Testis (tissue), 3 donors: ENCODE results near the gene UBE2U. TPM values are rescaled to one million over a fixed set of nuclear protein-coding genes. Genes with fewer than 3 reads are reported as not detected.

Experiments
- DNase-seq: peaks from one replicate; pipeline ENCODE4 v3.0.0-alpha.2; 2019
- H3K27ac ChIP-seq, 2 donors: fragments of 200-600 bp; sonication (generic); one replicate each; pipeline ENCODE4 v1.5.1; 2019
- H3K27me3 ChIP-seq: fragments of 200-600 bp; sonication (generic); one replicate; pipeline ENCODE4 v1.5.1; 2019
- H3K36me3 ChIP-seq: fragments of 200-600 bp; sonication (generic); one replicate; pipeline ENCODE4 v1.5.1; 2017; ENCODE audit warnings: low read depth; ENCODE audit errors: missing control alignments
- H3K4me1 ChIP-seq: fragments of 200-600 bp; sonication (generic); one replicate; pipeline ENCODE4 v1.5.1; 2019
- H3K4me3 ChIP-seq, 2 donors: fragments of 200-600 bp; sonication (generic); one replicate each; pipeline ENCODE4 v1.5.1; 2017 to 2019
- H3K9me3 ChIP-seq: fragments of 200-600 bp; sonication (generic); one replicate; pipeline ENCODE4 v1.5.1; 2017
- POLR2A ChIP-seq: fragments of 450-650 bp; IDR thresholded peaks from one replicate; pipeline ENCODE4 v1.6.1; 2017; ENCODE audit warnings: antibody characterized with exemption, mild to moderate bottlenecking, moderate library complexity
- WGBS, 2 donors: methylation state at CpG; one replicate each; pipeline ENCODE4 v1.1.5; 2018; 5-methylcytosine and 5-hydroxymethylcytosine counted together
- intact Hi-C: fragments of 100-400 bp; cut with DNase I; formaldehyde crosslinking; loops from one replicate; pipeline ENCODE4 v1.15.1; 2023; ENCODE audit warnings: low total_unique reads
- polyA plus RNA-seq: library from polyadenylated mRNA; stranded (reverse); fragments of 350-450 nt; fragmentation: Illumina TruSeq; extraction: RNeasy Lipid Tissue Mini Kit (QIAGEN cat#74804); gene quantifications from one replicate; pipeline ENCODE4 v1.2.3, GENCODE V29; 2014; ENCODE audit warnings: low read depth, low replicate concordance; ENCODE audit not compliant: insufficient read depth
- total RNA-seq, 2 donors: library from RNA; depleted of rRNA; stranded (reverse); fragments of >200 nt; gene quantifications; one replicate each; pipeline ENCODE4 v1.2.3, GENCODE V29; 2016
- TF ChIP-seq, protein P1 (sequence below), 3 experiments: fragments of 450-650 bp in 2 of 3; fragments of 200-600 bp in 1 of 3; sonication (generic) in 1 of 3; IDR thresholded peaks; one replicate each; pipeline ENCODE4 v1.5.1; 2016 to 2019; ENCODE audit warnings: antibody characterized with exemption in 3 of 3, mild to moderate bottlenecking in 2 of 3, moderate library complexity in 1 of 3

Gene UBE2U
- total and polyA plus RNA-seq, 3 donors from 2014 or later, result 16.9 to 72.2 (median 31.6) TPM

DNA sequence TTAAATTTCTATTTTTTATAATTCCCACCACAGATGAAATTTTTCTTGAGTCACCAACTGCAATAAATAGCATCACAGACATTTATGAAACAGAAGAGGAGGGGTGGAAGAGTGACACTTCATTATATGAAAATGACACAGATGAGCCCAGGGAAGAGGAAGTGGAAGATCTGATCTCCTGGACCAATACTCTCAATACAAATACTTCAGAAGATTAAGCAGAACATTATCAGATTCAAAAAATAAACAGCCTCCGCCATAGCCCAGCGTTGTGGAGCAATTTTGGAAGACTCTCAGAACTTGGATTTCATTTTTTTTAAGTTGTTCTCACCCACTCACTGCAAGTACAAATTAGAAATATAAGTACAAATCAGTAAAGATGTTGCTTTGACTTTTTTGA is 63.6 kb downstream of the UBE2U start:
- no peak for DNase-seq
- Histone ChIP-seq H3K4me3 (no peak overlapping the region), H3K9me3 (no peaks in the 10 kb centered on the region), H3K27me3 (no peaks in the 10 kb centered on the region), H3K27ac (no peak overlapping the region), H3K36me3 (no peaks in the 10 kb centered on the region), H3K4me1 (peaks cover 3% of the 10 kb centered on the region)
- intact Hi-C loops, result no loop called here
- 75 to 78% methylated on average over 2 of the region's 2 CpGs for WGBS, 2 donors
- TF ChIP-seq POLR2A, result no peak
- TF ChIP-seq, protein P1, sequence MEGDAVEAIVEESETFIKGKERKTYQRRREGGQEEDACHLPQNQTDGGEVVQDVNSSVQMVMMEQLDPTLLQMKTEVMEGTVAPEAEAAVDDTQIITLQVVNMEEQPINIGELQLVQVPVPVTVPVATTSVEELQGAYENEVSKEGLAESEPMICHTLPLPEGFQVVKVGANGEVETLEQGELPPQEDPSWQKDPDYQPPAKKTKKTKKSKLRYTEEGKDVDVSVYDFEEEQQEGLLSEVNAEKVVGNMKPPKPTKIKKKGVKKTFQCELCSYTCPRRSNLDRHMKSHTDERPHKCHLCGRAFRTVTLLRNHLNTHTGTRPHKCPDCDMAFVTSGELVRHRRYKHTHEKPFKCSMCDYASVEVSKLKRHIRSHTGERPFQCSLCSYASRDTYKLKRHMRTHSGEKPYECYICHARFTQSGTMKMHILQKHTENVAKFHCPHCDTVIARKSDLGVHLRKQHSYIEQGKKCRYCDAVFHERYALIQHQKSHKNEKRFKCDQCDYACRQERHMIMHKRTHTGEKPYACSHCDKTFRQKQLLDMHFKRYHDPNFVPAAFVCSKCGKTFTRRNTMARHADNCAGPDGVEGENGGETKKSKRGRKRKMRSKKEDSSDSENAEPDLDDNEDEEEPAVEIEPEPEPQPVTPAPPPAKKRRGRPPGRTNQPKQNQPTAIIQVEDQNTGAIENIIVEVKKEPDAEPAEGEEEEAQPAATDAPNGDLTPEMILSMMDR (IDR thresholded peaks at IDR 0.05), result no peak

DNA sequence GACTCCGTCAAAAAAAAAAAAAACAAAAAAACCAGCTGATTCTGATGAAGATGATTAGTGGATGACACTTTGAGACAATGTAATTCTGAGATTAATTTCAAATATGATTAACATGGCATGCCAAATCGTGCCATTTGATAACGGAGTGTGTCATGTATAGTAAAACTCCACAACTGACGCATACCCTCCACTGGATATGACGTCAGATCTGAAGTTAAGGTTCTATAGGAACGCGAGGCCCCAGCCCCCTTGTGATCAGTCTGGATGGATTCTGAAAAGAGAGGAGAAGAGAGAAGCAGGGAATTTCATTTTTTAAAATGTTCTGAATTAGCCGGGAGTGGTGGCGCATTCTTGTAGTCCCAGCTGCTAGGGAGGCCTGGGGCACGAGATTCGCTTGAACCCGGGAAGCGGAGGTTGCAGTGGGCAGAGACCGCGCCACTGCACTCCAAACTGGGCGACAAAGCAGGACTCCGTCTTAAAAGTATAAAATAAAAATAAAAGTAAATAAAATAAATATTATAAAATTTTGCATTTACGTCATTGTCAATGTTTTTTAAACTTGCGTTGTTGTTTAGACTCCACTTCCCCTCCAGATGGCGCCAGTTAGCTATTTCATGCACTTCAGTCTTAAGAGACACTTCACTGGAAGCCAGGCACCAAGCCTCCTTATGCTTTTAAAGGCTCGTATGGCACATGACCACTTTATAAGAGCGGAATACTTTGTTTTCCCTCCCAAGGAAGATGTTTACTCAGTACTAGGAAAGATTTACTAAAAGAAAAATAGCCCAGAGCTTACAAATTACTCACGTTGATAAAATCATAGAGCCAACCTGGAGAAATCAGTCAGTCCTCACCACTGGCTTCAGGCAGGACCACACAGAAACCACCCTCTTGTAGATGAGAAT is 65.5 kb downstream of the UBE2U start:
- 28 to 40% methylated on average over 23 of the region's 23 CpGs for WGBS, 2 donors
- peaks cover 3% of the 10 kb centered on the region for H3K4me1 ChIP-seq
- no peaks in the 10 kb centered on the region for H3K9me3 ChIP-seq
- no peaks in the 10 kb centered on the region for H3K36me3 ChIP-seq
- H3K27me3 ChIP-seq, result no peaks in the 10 kb centered on the region
- peak; percentile 84 for DNase-seq
- H3K4me3 ChIP-seq, result peak overlapping the region; percentile 4 to 31
- intact Hi-C loops, result no loop called here
- TF ChIP-seq, protein P1 (IDR thresholded peaks at IDR 0.05), result peak; percentile 43 to 79 (median 68)
- no peak for TF ChIP-seq POLR2A
- no peak overlapping the region for H3K27ac ChIP-seq

DNA sequence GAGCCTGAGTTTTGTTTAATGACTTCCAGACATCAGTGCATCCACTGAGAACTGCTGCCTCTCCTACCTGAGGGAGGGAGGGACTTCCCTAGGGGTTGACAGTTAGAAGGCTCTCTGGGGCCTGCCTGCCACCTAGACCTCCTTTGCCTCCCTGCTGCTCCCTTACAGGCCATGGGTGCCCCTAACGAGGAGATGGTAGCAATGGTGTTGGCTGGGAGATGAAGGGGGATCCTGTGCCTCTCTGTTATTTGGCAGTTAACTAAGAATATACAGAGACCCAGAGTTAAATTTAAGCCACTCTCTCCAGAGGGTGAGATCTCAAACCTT is 66.1 kb downstream of the UBE2U start:
- Histone ChIP-seq H3K9me3 (no peaks in the 10 kb centered on the region), H3K4me1 (peaks cover 3% of the 10 kb centered on the region), H3K36me3 (no peaks in the 10 kb centered on the region), H3K27ac (no peak overlapping the region), H3K4me3 (no peak overlapping the region), H3K27me3 (no peaks in the 10 kb centered on the region)
- WGBS, 2 donors, result 61 to 65% methylated on average over 1 of the region's 1 CpG
- intact Hi-C loops, result no loop called here
- no peak for TF ChIP-seq POLR2A
- TF ChIP-seq, protein P1 (IDR thresholded peaks at IDR 0.05), result no peak
- DNase-seq, result no peak

DNA sequence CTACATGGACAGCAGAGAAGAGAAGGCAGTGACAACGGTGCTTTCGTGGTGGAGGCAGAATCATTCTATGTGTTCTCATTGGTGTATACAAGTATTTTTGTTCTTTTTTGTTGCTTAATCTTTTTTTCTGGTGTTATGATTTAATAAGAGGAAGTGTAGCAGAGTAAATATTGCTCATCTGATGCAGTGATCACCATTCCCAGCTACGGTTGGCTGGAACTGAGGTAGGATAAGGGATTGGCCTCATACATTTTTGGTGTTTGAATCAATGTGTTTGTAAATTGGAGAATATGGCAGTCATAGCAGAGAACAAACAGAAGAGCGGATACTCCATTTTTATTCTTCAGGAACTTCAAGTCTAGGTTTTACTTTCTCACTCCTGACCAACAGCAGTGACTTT is 76.6 kb downstream of the UBE2U start:
- intact Hi-C loops, result no loop called here
- Histone ChIP-seq H3K4me1 (no peaks in the 10 kb centered on the region), H3K4me3 (no peak overlapping the region), H3K27me3 (no peaks in the 10 kb centered on the region), H3K36me3 (no peaks in the 10 kb centered on the region), H3K27ac (no peak overlapping the region), H3K9me3 (no peaks in the 10 kb centered on the region)
- DNase-seq, result no peak
- TF ChIP-seq POLR2A, result no peak
- TF ChIP-seq, protein P1 (IDR thresholded peaks at IDR 0.05), result no peak
- 83 to 97% methylated on average over 4 of the region's 4 CpGs for WGBS, 2 donors

DNA sequence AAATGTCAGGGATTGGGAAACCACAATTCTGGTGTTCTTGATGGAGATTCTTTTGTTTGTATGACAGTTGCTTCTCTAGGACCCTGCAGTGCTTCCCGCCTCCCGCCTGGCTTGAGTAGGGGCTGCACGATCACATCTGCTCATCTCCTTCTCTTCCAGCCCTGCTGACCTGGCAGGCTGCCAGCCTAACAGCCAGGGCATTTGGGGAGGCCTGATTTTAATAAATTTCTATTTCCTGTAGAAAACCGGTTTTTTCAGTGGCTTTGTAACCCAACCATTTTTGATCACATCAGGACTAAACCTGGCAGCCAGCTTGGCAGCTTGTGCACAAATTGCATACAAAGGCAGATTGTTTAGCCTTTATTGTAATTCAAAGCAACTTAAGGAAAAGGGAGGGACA is 78.9 kb downstream of the UBE2U start:
- no peaks in the 10 kb centered on the region for H3K36me3 ChIP-seq
- no peaks in the 10 kb centered on the region for H3K4me1 ChIP-seq
- H3K9me3 ChIP-seq, result no peaks in the 10 kb centered on the region
- DNase-seq, result no peak
- TF ChIP-seq, protein P1 (IDR thresholded peaks at IDR 0.05), result no peak
- TF ChIP-seq POLR2A, result no peak
- no peaks in the 10 kb centered on the region for H3K27me3 ChIP-seq
- no peak overlapping the region for H3K27ac ChIP-seq
- intact Hi-C loops, result no loop called here
- WGBS, 2 donors, result 55 to 57% methylated on average over 4 of the region's 4 CpGs
- H3K4me3 ChIP-seq, result no peak overlapping the region
